Effector memory CD4-positive, alpha-beta T cell (primary cell): Measurements from ENCODE around the gene TMEM127.

Experiments used
- DNase-seq, 3 donors: peaks; one replicate each; pipeline ENCODE4 v3.0.0-alpha.2; 2020
- H3K27ac ChIP-seq: 2 replicates; pipeline ENCODE4 v1.7.0; 2013; ENCODE audit warnings: mild to moderate bottlenecking, low read length, moderate library complexity; ENCODE audit not compliant: insufficient read depth, poor library complexity, severe bottlenecking
- H3K27me3 ChIP-seq: replicated peaks from 2 replicates; pipeline ENCODE4 v1.7.0; 2013; ENCODE audit warnings: mild to moderate bottlenecking, low read length; ENCODE audit not compliant: insufficient read depth, control insufficient read depth, poor library complexity, severe bottlenecking
- H3K36me3 ChIP-seq: 2 replicates; pipeline ENCODE4 v1.7.0; 2013; ENCODE audit warnings: mild to moderate bottlenecking, low read length, moderate library complexity; ENCODE audit not compliant: control insufficient read depth, insufficient read depth
- H3K4me1 ChIP-seq: 2 replicates; pipeline ENCODE4 v1.7.0; 2013; ENCODE audit warnings: low read length, mild to moderate bottlenecking; ENCODE audit not compliant: control insufficient read depth, insufficient read depth, poor library complexity, severe bottlenecking
- H3K4me3 ChIP-seq: 2 replicates; pipeline ENCODE4 v1.7.0; 2013; ENCODE audit warnings: low read length, low read depth, mild to moderate bottlenecking; ENCODE audit not compliant: insufficient read depth, poor library complexity, severe bottlenecking
- H3K9me3 ChIP-seq: 2 replicates; pipeline ENCODE4 v1.7.0; 2013; ENCODE audit warnings: mild to moderate bottlenecking, low read length, moderate library complexity; ENCODE audit not compliant: control insufficient read depth

Gene TMEM127

GRCh38 chr2:96254571-96254970 lies 11.2 kb downstream of the TMEM127 start:
- H3K27me3 ChIP-seq, result no peaks in the 10 kb centered on the region
- no peak overlapping the region for H3K4me3 ChIP-seq
- peaks cover 4% of the 10 kb centered on the region for H3K4me1 ChIP-seq
- H3K36me3 ChIP-seq, result peaks cover 56% of the 10 kb centered on the region
- no peaks in the 10 kb centered on the region for H3K9me3 ChIP-seq
- no peak overlapping the region for H3K27ac ChIP-seq
- no peak for DNase-seq

GRCh38 chr2:96253006-96253405 lies 12.8 kb downstream of the TMEM127 start:
- no peak for DNase-seq
- no peak overlapping the region for H3K27ac ChIP-seq
- no peaks in the 10 kb centered on the region for H3K9me3 ChIP-seq
- H3K4me3 ChIP-seq, result no peak overlapping the region
- no peaks in the 10 kb centered on the region for H3K27me3 ChIP-seq
- H3K36me3 ChIP-seq, result peaks cover 52% of the 10 kb centered on the region
- H3K4me1 ChIP-seq, result peaks cover 4% of the 10 kb centered on the region

- H3K27ac ChIP-seq, result no peak overlapping the region
- H3K4me1 ChIP-seq, result peaks cover 4% of the 10 kb centered on the region
- H3K36me3 ChIP-seq, result peaks cover 51% of the 10 kb centered on the region
- H3K9me3 ChIP-seq, result no peaks in the 10 kb centered on the region
- H3K27me3 ChIP-seq, result no peaks in the 10 kb centered on the region
- no peak overlapping the region for H3K4me3 ChIP-seq
- DNase-seq, result no peak
Observed at GRCh38 chr2:96252526-96252925, 13.3 kb downstream of the TMEM127 start.

- Histone ChIP-seq H3K4me1 (peaks cover 2% of the 10 kb centered on the region), H3K27me3 (no peaks in the 10 kb centered on the region), H3K36me3 (peaks cover 51% of the 10 kb centered on the region), H3K4me3 (no peak overlapping the region), H3K27ac (no peak overlapping the region), H3K9me3 (no peaks in the 10 kb centered on the region)
- no peak for DNase-seq
Observed at GRCh38 chr2:96251721-96252292, 14.0 kb downstream of the TMEM127 start.

- no peak overlapping the region for H3K27ac ChIP-seq
- no peaks in the 10 kb centered on the region for H3K9me3 ChIP-seq
- DNase-seq, result no peak
- no peaks in the 10 kb centered on the region for H3K4me1 ChIP-seq
- no peaks in the 10 kb centered on the region for H3K27me3 ChIP-seq
- H3K4me3 ChIP-seq, result no peak overlapping the region
- H3K36me3 ChIP-seq, result peaks cover 43% of the 10 kb centered on the region
Observed at GRCh38 chr2:96250188-96250587, 15.6 kb downstream of the TMEM127 start.

GRCh38 chr2:96249654-96250053 lies 16.1 kb downstream of the TMEM127 start:
- no peak for DNase-seq
- peaks cover 38% of the 10 kb centered on the region for H3K36me3 ChIP-seq
- no peaks in the 10 kb centered on the region for H3K4me1 ChIP-seq

GRCh38 chr2:96248624-96249023 lies 17.2 kb downstream of the TMEM127 start:
- no peak overlapping the region for H3K27ac ChIP-seq
- H3K4me3 ChIP-seq, result no peak overlapping the region
- H3K4me1 ChIP-seq, result no peaks in the 10 kb centered on the region
- H3K9me3 ChIP-seq, result no peaks in the 10 kb centered on the region
- no peak for DNase-seq
- H3K27me3 ChIP-seq, result no peaks in the 10 kb centered on the region
- H3K36me3 ChIP-seq, result peaks cover 28% of the 10 kb centered on the region

More at GRCh38 chr2:96249654-96250053, 16.1 kb downstream of the TMEM127 start:
- Histone ChIP-seq H3K4me3 (no peak overlapping the region), H3K27ac (no peak overlapping the region), H3K9me3 (no peaks in the 10 kb centered on the region), H3K27me3 (no peaks in the 10 kb centered on the region)

- H3K27ac ChIP-seq, result no peak overlapping the region
- H3K9me3 ChIP-seq, result no peaks in the 10 kb centered on the region
- H3K27me3 ChIP-seq, result no peaks in the 10 kb centered on the region
- peaks cover 20% of the 10 kb centered on the region for H3K36me3 ChIP-seq
- DNase-seq, result no peak
- H3K4me1 ChIP-seq, result peaks cover 1% of the 10 kb centered on the region
- no peak overlapping the region for H3K4me3 ChIP-seq
Observed at GRCh38 chr2:96247896-96248295, 17.9 kb downstream of the TMEM127 start.

- Histone ChIP-seq H3K27ac (no peak overlapping the region), H3K4me1 (peaks cover 10% of the 10 kb centered on the region), H3K36me3 (peaks cover 12% of the 10 kb centered on the region), H3K27me3 (no peaks in the 10 kb centered on the region), H3K4me3 (no peak overlapping the region), H3K9me3 (no peaks in the 10 kb centered on the region)
- no peak for DNase-seq
Observed at GRCh38 chr2:96247009-96247408, 18.8 kb downstream of the TMEM127 start.

GRCh38 chr2:96245609-96246390 lies 20.0 kb downstream of the TMEM127 start:
- H3K36me3 ChIP-seq, result peaks cover 6% of the 10 kb centered on the region
- H3K27ac ChIP-seq, result no peak overlapping the region
- no peak for DNase-seq
- H3K4me3 ChIP-seq, result no peak overlapping the region
- H3K9me3 ChIP-seq, result no peaks in the 10 kb centered on the region
- no peaks in the 10 kb centered on the region for H3K27me3 ChIP-seq
- peaks cover 21% of the 10 kb centered on the region for H3K4me1 ChIP-seq
